GM12864 (cell line): Measurements from ENCODE around the gene SPC24.
"Not testable (repeated sequence)": the region's sequence is repeated elsewhere in the genome, so short reads cannot be mapped to it uniquely, and the experiment has no call there.

Experiments used
- DNase-seq: peaks from one replicate; pipeline ENCODE4 v3.0.0-alpha.2; 2011; ENCODE audit warnings: low read depth
- H3K4me3 ChIP-seq: 2 replicates; pipeline ENCODE4 v1.5.1; 2011; ENCODE audit warnings: mild to moderate bottlenecking, low read depth, low read length, control low read depth
- CTCF ChIP-seq: IDR thresholded peaks from 2 replicates; pipeline ENCODE4 v1.5.1; 2011; ENCODE audit warnings: low read depth, mild to moderate bottlenecking, moderate library complexity, low read length, control low read depth, inconsistent platforms; ENCODE audit errors: missing control alignments

Gene SPC24

GRCh38 chr19:11098327-11098726 lies 57.3 kb downstream of the SPC24 start:
- DNase-seq, result no peak
- TF ChIP-seq CTCF, result no peak
- no peak overlapping the region for H3K4me3 ChIP-seq

DNA sequence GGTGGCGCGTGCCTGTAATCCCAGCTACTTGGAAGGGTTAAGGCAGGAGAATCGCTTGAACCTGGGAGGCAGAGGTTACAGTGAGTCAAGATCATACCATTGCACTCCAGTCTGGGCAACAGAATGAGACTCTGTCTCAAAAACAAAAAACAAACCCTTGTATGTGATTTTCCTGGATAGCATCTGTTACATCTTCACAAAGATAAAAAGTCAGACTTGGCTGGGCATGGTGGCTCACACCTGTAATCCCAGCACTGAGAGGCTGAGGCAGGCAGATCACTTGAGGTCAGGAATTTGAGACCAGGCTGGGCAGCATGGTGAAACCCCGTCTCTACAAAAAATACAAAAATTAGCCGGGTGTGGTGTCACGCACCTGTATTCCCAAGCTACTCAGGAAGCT lies 58.2 kb downstream of the SPC24 start:
- DNase-seq, H3K4me3 ChIP-seq: not testable (repeated sequence)

GRCh38 chr19:11096210-11096841 lies 59.3 kb downstream of the SPC24 start:
- peak; percentile 55 for DNase-seq
- TF ChIP-seq CTCF, result no peak
- H3K4me3 ChIP-seq, result no peak overlapping the region; the same call in 1 of the 2 replicates
